ENCODE data around the gene PLEKHM1. TPM values are rescaled to one million over a fixed set of nuclear protein-coding genes. Genes with fewer than 3 reads are reported as not detected.

The PLEKHM1 gene
- total and polyA plus RNA-seq, 2 of the 13 experiments (the other 11 are each of a cell fraction or from before 2014, with no cell fraction given), result 7.6 to 13.5 TPM

DNA sequence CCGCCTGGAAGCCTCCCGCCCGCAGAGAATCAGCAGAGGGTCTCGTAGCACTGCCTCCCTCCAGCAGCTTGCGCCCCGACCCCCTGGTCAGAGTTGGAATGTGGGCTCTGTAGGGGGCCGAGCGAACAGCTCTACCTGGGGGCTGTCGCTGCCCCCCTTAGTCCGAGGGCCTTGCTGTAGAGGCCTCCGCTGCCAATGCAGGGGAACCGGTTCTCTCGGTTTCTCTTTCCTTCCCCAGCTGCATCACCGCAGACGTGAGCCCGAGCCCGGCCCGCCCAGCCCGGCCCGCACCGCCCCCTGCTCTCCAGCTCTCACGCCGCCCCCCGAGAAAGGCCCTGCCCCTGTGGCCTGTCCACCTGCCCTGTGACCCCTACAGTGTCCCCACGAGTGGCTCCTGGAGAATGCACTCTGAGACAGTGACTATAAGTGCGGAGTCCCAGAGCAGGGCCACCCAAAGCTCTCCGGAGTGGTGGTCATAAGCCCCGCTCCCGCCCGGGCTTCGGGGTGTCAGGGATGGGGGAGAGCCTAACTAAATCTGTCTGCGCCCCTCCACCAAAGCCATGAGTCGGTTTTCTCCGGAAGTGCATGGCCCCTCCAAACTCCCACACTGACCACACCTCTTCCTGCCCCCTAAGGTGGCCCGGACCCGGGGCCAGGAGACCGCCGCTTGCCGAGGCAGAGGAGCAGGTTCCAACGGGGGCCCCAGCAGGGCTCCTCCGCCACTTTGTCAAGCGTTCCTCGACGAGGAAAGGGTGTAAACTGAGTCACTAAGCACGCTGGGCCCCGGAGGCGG is 59.6 kb downstream of the PLEKHM1 start (continued):
- TF ChIP-seq, protein P1, sequence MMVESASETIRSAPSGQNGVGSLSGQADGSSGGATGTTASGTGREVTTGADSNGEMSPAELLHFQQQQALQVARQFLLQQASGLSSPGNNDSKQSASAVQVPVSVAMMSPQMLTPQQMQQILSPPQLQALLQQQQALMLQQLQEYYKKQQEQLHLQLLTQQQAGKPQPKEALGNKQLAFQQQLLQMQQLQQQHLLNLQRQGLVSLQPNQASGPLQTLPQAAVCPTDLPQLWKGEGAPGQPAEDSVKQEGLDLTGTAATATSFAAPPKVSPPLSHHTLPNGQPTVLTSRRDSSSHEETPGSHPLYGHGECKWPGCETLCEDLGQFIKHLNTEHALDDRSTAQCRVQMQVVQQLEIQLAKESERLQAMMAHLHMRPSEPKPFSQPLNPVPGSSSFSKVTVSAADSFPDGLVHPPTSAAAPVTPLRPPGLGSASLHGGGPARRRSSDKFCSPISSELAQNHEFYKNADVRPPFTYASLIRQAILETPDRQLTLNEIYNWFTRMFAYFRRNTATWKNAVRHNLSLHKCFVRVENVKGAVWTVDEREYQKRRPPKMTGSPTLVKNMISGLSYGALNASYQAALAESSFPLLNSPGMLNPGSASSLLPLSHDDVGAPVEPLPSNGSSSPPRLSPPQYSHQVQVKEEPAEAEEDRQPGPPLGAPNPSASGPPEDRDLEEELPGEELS (CRISPR knock-in tag; IDR thresholded peaks at IDR 0.05), result 0 out of 2 replicates have a peak, but pooled peaks have one; percentile 8
- TF ChIP-seq HOXA7 (CRISPR knock-in tag; IDR thresholded peaks at IDR 0.05) (no peak), DNMT1 (CRISPR knock-in tag; IDR thresholded peaks at IDR 0.05) (peak; percentile 28; the same call in 1 of the 2 replicates), SIN3A (IDR thresholded peaks at IDR 0.05; ENCODE audit: borderline replicate concordance, low read depth, low read length) (0 out of 2 replicates have a peak, but pooled peaks have one; percentile 50), ZNF136 (CRISPR knock-in tag; IDR thresholded peaks at IDR 0.05; ENCODE audit: low read depth) (0 out of 2 replicates have a peak, but pooled peaks have one; percentile 51), KLF16 (CRISPR knock-in tag; IDR thresholded peaks at IDR 0.05) (no peak), RBFOX2 (IDR thresholded peaks at IDR 0.05; ENCODE audit: low read depth, low read length) (0 out of 2 replicates have a peak, but pooled peaks have one; percentile 19), SRF (IDR thresholded peaks at IDR 0.05; ENCODE audit: low read depth, low read length) (no peak), ZNF30 (CRISPR knock-in tag; IDR thresholded peaks at IDR 0.05) (no peak), ZNF510 (CRISPR knock-in tag; IDR thresholded peaks at IDR 0.05; ENCODE audit: low read depth) (no peak), TARDBP (CRISPR knock-in tag; IDR thresholded peaks at IDR 0.05) (no peak), FOSL2 (CRISPR knock-in tag; IDR thresholded peaks at IDR 0.05) (no peak; the same call in 1 of the 2 replicates), ZNF83 (CRISPR knock-in tag; IDR thresholded peaks at IDR 0.05; ENCODE audit: borderline replicate concordance) (0 out of 2 replicates have a peak, but pooled peaks have one; percentile 3), HNRNPUL1 (IDR thresholded peaks at IDR 0.05; ENCODE audit: low read depth, low read length) (no peak)
- TF ChIP-seq, protein P2, sequence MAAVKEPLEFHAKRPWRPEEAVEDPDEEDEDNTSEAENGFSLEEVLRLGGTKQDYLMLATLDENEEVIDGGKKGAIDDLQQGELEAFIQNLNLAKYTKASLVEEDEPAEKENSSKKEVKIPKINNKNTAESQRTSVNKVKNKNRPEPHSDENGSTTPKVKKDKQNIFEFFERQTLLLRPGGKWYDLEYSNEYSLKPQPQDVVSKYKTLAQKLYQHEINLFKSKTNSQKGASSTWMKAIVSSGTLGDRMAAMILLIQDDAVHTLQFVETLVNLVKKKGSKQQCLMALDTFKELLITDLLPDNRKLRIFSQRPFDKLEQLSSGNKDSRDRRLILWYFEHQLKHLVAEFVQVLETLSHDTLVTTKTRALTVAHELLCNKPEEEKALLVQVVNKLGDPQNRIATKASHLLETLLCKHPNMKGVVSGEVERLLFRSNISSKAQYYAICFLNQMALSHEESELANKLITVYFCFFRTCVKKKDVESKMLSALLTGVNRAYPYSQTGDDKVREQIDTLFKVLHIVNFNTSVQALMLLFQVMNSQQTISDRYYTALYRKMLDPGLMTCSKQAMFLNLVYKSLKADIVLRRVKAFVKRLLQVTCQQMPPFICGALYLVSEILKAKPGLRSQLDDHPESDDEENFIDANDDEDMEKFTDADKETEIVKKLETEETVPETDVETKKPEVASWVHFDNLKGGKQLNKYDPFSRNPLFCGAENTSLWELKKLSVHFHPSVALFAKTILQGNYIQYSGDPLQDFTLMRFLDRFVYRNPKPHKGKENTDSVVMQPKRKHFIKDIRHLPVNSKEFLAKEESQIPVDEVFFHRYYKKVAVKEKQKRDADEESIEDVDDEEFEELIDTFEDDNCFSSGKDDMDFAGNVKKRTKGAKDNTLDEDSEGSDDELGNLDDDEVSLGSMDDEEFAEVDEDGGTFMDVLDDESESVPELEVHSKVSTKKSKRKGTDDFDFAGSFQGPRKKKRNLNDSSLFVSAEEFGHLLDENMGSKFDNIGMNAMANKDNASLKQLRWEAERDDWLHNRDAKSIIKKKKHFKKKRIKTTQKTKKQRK (IDR thresholded peaks at IDR 0.05; ENCODE audit: low read length), result no peak
- TF ChIP-seq, protein P3, sequence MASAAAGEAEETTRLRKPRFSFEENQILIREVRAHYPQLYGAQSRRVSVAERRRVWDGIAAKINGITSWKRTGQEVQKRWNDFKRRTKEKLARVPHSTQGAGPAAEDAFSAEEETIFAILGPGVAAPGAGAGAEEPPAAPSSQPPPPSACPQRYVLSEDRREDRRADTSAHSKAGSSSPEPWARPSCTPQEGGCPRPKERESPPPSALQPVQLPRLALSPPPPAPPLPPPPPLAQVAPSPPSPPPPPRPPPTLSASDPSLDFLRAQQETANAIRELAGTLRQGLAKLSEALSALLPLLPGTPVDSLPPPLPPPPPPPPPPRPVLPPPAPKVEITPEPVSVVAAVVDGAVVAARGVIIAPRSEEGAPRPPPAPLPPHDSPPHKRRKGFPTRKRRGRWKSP (CRISPR knock-in tag; IDR thresholded peaks at IDR 0.05), result 0 out of 2 replicates have a peak, but pooled peaks have one; percentile 58
- TF ChIP-seq, protein P4, sequence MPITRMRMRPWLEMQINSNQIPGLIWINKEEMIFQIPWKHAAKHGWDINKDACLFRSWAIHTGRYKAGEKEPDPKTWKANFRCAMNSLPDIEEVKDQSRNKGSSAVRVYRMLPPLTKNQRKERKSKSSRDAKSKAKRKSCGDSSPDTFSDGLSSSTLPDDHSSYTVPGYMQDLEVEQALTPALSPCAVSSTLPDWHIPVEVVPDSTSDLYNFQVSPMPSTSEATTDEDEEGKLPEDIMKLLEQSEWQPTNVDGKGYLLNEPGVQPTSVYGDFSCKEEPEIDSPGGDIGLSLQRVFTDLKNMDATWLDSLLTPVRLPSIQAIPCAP (CRISPR knock-in tag; IDR thresholded peaks at IDR 0.05; ENCODE audit: low read depth), result no peak
- TF ChIP-seq, protein P5, sequence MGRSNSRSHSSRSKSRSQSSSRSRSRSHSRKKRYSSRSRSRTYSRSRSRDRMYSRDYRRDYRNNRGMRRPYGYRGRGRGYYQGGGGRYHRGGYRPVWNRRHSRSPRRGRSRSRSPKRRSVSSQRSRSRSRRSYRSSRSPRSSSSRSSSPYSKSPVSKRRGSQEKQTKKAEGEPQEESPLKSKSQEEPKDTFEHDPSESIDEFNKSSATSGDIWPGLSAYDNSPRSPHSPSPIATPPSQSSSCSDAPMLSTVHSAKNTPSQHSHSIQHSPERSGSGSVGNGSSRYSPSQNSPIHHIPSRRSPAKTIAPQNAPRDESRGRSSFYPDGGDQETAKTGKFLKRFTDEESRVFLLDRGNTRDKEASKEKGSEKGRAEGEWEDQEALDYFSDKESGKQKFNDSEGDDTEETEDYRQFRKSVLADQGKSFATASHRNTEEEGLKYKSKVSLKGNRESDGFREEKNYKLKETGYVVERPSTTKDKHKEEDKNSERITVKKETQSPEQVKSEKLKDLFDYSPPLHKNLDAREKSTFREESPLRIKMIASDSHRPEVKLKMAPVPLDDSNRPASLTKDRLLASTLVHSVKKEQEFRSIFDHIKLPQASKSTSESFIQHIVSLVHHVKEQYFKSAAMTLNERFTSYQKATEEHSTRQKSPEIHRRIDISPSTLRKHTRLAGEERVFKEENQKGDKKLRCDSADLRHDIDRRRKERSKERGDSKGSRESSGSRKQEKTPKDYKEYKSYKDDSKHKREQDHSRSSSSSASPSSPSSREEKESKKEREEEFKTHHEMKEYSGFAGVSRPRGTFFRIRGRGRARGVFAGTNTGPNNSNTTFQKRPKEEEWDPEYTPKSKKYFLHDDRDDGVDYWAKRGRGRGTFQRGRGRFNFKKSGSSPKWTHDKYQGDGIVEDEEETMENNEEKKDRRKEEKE (IDR thresholded peaks at IDR 0.05), result no peak
